GM03348 (cell line): ENCODE data around the gene MOXD1.

Experiments
- DNase-seq: peaks from one replicate; pipeline ENCODE4 v3.0.0; 2012; ENCODE audit warnings: low spot score

The MOXD1 gene

GRCh38 chr6:132400883-132401617, at the start of gene MOXD1:
MOXD1 (minus strand) TSS chr6:132401475; CDS start chr6:132401426, 49 bp downstream.
- DNase-seq: peak; percentile 96

GRCh38 chr6:132446855-132447241, 45.6 kb upstream of the MOXD1 start:
- DNase-seq: no peak

- DNase-seq: no peak
Measured at GRCh38 chr6:132446141-132446854, 45.0 kb upstream of the MOXD1 start.

GRCh38 chr6:132445201-132445951, 44.1 kb upstream of the MOXD1 start:
- DNase-seq: peak; percentile 70

GRCh38 chr6:132443206-132443605, 41.9 kb upstream of the MOXD1 start:
- no peak for DNase-seq

- no peak for DNase-seq
Measured at GRCh38 chr6:132430110-132430509, 28.8 kb upstream of the MOXD1 start.

- DNase-seq: no peak
Measured at GRCh38 chr6:132425176-132425575, 23.9 kb upstream of the MOXD1 start.

GRCh38 chr6:132423839-132424238, 22.6 kb upstream of the MOXD1 start:
- DNase-seq: no peak

- DNase-seq: peak; percentile 9
Measured at GRCh38 chr6:132418235-132418965, 17.1 kb upstream of the MOXD1 start.

GRCh38 chr6:132414761-132415160, 13.5 kb upstream of the MOXD1 start:
- DNase-seq: no peak

GRCh38 chr6:132414322-132414721, 13.0 kb upstream of the MOXD1 start:
- DNase-seq: no peak

- DNase-seq: no peak
Measured at GRCh38 chr6:132413499-132413802, 12.2 kb upstream of the MOXD1 start.

- DNase-seq: no peak
Measured at GRCh38 chr6:132412656-132413498, 11.6 kb upstream of the MOXD1 start.

GRCh38 chr6:132411296-132411695, 10.0 kb upstream of the MOXD1 start:
- DNase-seq: no peak

- no peak for DNase-seq
Measured at GRCh38 chr6:132410830-132411229, 9.6 kb upstream of the MOXD1 start.

- no peak for DNase-seq
Measured at GRCh38 chr6:132405143-132405915, 4.1 kb upstream of the MOXD1 start.

- no peak for DNase-seq
Measured at GRCh38 chr6:132404736-132405135, 3.5 kb upstream of the MOXD1 start.

GRCh38 chr6:132404330-132404729, 3.1 kb upstream of the MOXD1 start:
- no peak for DNase-seq

GRCh38 chr6:132401618-132402285, 477 bp upstream of the MOXD1 start:
- DNase-seq: no peak

GRCh38 chr6:132400555-132400882, 756 bp downstream of the MOXD1 start:
- DNase-seq: no peak
